Activated gamma-delta T cell treated with Interleukin-2 at 50 U/mL for 16 hours (primary cell): ENCODE data around the gene NDUFS7.
"Not testable (repeated sequence)": the region's sequence is repeated elsewhere in the genome, so short reads cannot be mapped to it uniquely, and the experiment has no call there.

Experiments
- DNase-seq: peaks from one replicate; pipeline ENCODE4 v3.0.0-alpha.2; 2020

NDUFS7 gene

DNA sequence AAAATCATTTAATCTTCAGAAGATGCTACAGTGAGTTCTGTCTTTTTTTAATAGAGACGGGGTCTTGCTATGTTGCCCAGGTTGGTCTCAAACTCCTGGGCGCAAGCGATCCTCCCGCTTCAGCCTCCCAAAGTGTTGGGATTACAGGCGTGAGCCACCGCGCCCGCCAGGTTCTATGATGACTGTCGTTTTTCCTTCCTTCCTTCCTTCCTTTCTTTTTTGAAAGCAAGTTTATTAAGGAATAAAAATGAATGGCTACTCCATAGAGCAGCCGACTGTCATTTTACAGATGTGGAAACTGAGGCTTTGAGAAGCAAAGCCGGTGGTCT, 18.1 kb downstream of the NDUFS7 start:
- no peak for DNase-seq

DNA sequence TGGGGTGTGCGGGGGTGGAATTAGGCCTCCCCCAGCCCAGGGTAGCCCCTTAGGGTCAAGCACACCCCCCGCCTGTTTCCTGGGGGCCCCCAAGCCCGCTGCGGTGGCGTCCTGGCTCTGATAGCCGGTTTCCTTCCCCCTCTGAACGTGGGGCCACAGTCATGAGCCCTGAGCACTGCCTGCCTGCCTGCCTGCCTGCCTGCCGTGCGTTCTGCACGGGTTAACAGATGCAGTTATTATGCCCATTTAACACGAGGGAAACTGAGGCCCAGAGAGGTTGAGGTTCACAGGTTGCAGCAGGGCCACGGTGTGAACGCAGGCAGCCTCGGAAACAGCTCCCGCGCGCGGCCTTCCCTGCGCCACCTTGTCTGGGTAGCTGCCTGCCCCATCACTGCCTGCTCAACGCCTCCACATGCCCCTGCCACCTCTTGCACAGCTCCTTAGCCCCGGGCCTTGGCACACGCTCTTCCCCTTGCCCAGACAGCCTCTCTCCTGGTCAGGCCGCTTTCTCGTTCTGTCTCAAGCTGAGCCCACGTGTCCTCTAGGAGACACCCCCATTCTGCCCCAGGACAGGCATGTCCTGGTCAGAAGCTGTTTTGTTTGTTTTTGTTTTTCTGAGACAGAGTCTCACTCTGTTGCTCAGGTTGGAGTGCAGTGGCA, 18.8 kb downstream of the NDUFS7 start:
- no peak for DNase-seq

DNA sequence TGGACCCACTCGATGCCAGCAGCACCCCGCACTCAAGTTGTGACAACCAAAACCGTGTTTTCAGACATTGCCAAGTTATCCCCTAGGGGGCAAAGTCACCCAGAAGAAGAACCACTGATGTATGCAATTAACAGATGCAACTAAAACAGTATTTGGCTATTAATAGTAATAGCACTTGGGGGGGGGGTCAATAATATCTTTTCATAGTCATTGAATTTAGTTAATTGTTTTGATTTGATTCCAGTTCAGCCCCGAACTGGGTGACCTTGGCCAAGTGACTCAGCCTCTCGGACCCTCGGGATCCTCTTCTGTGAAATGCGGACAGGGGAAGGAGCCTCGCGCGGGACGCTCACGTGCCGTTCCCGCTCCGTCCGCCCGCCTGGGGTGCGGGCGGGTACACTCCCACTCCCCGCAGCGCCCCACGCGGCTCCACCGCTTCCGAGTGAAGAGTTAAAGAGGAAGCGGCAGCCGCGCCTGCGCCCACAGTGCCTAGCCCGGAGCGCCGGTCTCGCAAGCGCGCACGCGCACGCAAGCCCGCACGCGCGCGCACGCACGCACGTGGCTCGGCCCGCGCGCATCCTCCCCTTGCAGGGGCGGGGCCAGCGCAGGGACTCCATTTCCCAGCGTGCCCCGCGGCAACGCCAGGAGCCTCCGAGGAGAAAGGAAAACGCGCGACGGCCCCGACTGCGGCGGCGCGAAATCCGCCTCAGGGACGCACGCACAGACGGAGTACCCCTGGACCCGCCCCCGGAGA, 23.2 kb downstream of the NDUFS7 start:
- peak; percentile 99 for DNase-seq

DNA sequence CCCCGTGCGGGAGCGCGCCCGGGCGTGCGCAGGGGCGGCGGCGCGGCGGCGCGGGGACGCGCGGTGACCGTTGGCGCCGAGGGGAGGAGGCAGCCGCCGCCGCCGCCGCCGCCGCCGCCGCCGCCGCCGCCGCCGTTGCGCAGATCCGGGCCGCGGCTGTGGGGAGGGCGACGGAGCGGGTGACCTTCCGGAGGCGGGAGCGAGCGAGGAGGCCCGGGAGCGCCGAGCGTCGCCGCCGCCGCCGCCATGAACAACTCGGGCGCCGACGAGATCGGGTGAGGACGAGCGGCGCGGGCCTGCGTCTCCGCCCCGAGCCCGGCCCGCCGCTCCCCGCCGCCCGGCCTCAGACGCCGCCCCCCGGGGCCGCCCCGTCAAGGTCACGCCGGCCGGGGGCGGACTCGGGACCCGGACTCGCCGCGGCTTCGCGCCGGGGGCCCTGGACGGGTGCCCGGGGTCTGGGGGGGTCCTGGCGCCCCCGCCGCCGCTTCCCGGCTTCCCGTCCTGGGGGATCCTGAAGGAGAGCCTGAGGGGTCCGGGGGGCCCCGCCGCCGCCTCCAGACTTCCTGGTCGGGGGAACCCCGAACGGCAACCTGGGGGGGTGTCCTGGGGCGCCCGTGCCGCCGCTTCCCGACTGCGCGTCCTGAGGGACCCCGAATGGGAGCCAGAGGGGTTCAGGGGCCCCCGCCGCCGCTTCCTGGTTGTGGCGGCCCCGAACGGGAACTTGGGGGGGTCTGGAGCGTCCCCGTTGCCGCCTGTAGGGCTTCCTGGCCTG, 24.0 kb downstream of the NDUFS7 start, which contains the start of gene DAZAP1:
Gene DAZAP1, plus strand, starts transcription at position 59 of the 772 bp plus-strand sequence. Its CDS starts 188 bp downstream, at position 247.
- DNase-seq: no peak

DNA sequence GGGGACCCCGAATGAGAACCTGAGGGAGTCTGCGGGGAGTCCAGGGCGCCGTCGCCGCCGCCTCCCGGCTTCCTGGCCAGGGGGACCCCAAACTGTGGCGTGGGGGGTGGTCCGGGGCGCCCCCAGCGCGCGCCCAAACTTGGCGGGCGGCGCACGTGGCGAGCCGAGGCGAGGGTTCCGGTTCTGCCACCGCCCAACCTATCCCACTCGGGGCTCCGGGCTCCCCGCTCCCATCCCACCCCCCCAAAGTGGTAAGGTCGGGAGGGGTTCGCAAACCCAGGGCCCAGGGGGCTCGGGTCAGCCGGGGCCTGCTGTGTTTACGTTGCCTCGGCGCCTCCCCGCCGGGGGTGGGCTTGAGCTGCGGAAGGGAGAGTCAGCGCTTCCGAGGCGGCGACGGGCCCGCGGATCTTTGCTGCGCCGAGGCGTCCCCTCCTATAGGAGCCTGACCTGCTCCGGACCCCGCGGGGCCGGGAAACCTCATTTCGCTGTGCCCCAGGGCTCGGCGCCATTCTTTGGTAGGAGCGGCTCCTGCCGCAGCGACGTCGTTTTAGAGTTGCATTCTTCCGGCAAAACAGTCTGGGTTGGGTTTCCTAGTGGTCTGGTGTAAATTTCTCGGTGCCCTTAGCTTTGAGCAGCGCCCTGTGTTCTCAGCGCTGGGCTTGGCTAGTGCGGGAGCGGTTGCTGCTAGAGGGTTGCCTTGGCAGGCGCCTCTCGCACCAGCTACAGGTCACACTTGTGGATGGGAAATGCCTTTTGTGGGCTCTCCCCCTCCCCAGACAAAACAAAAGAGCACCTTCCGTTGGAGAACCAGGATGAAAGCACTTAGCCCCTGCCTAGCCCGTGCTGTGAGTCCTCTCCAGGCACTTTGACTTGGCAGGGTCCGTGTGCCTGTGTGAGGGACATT, 24.8 kb downstream of the NDUFS7 start:
- peak; percentile 54 for DNase-seq

DNA sequence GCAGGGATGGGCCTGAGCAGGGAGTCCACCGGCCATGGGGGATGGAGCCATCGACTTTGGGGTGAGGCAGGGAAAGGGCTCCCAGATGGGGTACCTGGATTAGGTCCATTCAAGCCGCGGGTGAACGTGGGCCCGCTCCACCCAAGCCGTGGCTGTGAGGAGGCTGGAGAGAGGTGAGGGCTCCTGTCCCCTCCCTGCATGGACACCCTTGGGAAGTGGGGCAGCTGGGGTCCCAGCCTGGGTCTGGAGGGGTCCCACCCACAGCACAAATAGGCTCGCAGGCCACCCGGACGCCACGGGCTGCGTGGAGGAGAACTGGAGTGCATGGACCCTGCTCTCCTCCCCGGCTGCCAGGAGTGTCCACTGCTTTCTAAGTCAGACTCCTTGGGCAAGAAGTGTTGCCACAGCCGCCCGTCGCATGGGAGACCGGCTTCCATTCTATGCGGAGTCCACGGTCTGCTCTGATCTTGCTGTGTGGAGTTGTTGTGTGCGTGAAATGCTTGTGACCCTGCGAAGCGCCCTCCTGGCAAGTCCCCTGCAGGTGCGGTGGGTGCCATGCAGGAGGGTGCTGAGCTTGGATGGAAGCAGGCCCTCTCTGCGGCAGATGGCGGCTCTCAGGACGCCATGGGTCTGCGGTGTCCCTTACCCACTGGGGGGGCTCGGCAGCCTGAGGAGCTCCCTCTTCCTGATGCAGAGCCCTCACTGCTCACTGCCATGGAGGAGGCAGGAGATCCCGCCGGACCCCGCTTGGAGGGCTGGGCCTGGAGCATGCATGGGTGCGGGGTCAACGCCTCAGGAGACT, 25.7 kb downstream of the NDUFS7 start:
- DNase-seq: no peak

DNA sequence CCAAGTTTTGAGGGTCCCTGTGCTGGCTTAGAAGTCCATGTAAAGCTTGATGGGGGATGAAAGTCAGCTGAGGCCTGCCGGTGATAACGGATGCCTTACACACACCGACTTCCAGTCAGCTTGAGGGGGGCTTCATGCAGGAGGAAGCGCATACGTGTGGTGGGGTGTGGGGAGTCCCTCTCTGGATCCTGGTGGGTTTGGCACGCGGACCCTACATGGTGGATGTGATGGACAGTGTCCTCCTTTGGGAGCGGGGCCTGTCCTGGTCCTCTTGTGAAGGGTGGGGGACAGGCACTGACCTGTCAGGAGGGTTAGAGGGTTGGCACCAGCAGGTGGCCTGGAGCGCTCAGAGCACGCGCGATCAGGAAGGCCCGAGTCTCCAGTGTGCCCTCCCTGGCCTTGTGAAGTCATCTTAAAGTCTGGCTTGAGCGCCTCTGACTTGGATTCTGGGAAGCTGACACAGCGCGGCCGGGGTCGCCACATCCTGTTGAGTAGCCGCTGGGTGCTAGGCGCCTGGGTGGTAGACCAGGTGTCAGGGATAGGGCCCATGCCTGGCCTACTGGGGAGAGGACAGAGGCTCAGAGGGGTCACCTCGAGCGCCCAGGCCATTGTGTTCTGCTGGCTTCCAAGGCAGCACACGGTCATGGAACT, 26.6 kb downstream of the NDUFS7 start:
- no peak for DNase-seq

DNA sequence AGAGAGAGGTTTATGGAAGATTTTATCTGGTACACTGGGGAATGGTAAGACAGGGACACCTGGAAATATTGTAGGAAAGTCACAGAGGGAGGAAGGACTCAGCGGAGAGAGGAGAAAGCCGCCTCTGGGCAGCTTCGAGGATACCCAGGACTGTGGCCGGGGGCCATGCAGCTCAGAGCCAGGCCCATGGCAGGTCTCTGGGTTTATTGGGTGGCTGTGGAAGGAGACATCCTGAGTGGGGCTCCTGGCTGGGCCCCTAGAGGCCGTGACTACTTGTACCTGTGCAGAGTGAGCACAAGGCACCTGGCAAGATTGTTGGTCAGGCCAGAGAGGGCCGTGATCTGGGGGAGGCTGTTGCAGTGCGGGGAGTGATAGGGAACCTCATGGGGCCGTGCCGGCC, 27.1 kb downstream of the NDUFS7 start:
- DNase-seq: no peak

DNA sequence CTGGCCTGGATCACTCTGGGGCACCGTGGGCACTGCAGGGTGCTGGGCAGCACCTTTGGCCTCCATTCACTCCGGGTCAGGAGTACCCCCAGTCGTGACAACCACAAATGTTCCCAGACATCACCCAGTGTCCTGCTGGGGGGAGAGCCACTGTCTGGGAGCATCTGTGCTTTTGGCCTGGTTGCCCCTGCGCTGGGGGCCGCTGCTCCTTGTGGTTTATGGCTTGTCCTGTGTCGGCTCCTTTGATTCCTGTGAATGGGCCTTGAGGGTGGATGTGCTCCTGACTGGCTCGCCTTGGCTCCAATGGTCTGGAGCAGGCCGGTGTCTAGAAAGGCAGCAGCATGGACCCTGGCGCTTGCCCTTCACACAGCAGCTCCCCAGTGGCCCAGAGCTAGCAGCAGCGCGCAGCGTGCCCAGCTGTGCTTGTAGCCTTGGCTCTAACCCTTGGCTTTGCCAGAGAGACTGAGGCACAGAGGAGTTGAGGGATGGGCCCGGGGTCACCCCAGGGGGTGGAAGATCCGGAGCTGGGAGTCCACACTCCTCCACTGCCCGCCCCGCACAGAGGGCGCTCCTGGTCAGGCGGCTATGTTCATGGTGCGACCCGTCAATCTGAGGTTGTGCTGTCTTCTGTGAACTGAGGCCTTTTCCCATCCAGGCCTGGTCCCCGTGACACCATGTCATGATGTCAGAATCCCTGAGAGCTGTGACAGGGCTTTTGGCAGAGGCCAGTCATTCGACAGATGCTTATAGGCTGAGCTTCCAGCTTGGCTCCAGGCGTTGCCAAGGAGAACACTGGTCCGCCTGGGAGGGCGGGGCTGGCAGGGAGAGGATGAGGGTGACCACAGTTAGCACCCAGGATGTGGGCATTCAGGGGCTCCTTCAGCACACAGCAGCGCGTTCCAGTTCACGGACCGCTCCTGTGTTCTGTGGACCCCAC, 27.8 kb downstream of the NDUFS7 start:
- peak; percentile 43 for DNase-seq

DNA sequence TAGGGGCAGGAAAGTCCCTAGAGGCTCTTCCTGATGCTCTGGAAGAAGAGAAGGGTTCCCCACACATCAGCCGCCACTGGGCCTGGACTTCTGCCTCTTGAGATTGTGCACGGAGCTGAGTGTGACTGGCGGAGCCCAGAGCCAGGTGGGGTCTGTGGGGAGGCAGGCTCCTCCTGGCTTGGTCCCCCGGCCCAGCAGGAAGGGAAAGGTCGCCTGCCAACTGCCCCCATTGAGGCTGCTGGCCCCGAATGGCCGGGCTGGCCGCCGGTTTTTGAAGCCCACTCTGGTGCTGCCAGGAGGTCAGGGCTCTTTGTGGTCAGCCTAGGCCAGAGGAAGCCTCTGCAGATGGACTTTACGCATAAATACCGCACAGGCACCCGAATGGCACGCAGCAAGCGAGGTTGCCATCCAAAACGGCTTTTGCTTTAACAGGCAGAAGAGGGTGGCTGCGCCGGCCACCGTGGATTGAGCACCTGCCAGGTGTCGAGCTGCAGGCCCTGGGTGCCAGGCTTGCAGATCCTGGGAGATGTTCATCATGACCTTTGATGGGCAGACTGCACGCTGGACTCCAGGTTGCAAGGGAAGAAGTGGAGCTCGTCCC, 28.7 kb downstream of the NDUFS7 start:
- no peak for DNase-seq

DNA sequence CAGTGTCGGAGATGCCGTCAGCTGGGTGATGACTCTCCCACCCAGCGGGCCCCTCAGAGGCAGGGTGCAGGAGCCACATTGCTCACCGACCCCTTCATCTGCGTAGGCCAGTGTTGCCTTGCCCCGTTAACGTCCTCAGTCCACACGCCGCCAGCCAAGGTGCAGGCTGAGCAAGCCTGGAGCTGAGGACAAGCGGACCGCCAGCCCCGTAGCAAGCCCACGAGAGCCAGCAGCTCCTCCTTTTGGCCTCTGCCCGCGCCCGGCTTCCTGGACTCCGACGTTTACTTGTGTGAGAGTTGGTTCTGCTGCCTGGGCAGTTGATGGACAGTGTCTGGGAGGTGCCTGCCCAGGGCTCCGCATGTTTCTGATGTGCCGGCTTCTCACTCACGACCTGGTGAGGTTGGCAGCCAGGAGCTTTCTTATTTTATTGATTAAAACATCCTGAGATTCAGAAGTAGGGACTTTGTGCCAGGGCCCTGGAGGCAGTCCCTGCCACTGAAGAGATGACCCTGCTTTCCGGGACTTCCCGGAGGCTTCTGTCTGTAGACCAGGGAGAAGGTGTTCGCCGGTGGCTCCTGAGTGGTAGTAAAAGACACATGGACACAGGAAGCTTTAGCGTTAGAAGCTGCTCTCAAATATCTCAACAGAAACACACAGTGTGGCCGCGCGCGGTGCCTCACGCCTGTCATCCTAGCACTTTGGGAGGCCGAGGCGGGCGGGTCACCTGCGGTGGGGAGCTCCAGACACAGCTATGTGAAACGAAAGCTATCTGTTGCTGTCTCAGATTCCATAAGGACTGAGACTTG, 29.5 kb downstream of the NDUFS7 start:
- no peak for DNase-seq

DNA sequence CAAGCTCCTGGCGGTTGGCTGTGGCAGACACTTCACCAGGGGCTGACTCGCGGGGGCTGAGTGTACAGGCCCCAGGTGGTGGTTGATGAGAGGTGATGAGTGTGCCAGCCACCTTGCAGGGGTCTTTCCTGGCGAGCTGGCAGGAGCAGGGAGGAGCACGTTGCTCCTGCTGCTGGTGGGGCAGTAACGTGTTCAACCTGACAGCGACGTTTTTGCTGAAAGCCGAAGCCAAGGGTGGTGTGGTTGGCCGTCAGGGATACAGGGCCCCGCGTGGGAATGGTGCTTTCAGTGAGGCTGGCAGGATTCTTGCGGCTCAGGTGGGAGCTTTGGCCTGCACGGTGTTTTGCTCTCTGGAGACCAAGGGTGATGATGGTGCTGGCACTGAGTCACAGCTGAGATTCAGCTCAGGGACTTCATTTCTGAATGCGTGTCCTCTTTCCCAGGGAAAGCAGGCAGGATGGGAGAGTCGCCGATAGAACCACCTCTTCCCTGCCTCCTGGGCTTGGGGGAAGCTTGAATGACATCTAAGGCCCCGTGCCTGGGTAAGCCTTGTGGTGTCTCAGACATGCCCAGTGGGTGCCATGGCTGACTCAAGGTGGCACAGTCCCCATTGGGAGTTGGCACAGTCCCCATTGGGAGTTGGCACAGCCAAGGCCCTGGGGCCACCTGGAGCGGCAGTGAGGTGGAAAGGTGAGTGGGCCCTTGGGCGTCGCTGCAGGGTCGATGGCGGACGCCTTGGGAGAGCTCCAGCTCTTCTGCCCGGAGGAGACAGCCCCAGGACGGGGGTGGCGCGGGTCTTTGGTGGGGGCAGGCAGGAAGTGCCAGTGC, 32.5 kb downstream of the NDUFS7 start:
- no peak for DNase-seq

DNA sequence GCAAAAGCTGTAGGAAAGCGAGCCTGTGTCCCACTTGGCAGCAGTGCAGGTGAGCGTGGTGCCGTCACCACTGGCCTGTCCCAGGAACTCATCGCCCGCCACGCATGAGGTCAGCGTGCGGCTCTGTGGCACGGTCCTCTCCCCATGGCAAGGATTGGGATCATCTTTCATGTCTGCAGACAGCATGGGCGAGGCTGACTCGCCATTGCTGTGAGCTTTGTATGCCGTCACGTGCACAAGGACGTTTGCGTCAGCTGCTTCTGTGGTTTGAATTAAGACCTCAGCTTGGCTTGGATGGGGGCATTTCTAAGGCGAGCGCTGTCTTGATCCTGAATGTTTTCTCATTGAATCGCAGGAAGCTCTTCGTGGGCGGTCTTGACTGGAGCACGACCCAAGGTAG, 33.4 kb downstream of the NDUFS7 start:
- DNase-seq: no peak

DNA sequence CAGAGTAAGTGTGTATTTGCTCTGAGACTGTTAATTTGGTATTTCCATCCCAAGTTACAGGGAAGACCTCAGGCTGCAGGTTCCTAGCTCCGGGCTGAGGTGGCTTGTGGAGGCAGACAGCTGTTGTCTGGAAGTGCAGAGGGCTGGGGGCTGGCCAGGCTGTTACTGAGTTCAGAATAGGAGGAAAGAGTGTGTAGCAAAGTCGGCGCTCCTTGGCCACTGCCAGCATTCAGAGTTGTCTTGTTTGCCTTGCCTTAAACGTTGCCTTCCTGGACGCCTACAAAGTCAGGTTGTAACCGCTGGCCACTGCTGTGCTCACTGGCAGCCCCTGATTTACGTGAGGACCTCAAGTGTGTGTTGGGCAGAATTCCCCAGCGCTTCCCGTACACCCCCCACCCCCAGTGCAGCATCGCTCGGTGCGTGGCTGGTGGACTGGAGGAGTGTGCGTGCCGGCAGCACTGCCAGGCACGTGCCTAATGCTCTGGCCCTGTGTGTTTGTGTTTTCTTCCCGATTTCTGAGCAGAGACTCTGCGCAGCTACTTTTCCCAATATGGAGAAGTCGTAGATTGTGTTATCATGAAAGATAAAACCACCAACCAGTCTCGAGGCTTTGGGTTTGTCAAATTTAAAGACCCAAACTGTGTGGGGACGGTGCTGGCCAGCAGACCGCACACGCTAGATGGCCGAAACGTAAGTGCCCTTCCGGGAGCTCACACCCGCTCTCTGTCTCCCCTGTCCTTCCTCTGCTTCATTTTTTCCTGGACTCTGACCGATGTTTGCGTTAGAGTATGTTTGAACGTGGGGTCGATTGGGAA, 34.2 kb downstream of the NDUFS7 start:
- no peak for DNase-seq

DNA sequence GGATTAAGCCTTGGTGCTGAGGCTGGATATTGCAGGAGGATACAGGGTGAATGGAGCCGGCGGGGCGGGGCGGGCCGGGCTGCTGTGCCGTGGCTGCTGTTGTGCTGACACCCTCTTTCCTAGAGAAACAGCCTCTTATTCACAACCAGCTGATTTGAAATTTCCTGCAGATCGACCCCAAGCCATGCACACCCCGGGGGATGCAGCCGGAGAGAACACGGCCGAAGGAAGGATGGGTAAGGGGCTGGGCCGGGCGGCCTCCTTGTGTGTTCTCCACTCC, 34.7 kb downstream of the NDUFS7 start:
- DNase-seq: no peak

DNA sequence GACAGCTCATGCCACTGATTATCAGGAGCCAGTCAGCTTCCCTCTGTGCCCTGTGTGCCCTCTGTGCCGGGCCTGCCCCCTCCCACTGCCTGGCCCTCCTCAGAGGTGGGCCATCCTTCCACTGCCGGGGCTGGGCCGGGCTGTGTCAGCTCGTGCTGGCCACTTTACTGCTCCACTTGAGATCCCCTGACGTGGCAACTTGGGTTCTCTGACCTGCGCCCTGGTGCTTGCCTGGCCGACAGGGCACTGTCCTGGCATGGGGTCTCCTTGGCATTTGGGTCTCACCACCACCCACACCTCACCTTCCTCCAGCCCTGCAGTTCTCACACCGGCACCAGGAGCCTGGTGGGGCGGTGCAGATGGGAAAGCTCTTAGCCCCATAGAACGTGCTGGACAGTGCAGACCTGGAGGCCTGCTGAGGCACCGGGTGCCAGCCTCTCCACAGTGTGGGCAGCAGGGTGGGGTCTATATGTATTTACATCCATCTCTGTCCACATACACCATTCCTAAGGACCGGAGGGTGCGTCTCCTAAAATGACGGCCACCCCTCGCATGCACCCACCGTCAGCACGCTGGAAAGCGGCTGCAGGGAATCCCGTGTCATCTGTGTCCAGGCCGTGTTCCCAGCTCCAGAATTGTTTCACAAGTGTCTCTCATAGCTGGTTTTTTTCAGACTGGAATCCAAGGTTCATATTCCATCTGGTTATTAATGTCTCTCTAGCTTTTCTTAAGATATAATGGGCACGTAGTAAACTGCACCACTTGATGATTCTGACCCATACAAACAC, 35.4 kb downstream of the NDUFS7 start:
- DNase-seq: no peak

DNA sequence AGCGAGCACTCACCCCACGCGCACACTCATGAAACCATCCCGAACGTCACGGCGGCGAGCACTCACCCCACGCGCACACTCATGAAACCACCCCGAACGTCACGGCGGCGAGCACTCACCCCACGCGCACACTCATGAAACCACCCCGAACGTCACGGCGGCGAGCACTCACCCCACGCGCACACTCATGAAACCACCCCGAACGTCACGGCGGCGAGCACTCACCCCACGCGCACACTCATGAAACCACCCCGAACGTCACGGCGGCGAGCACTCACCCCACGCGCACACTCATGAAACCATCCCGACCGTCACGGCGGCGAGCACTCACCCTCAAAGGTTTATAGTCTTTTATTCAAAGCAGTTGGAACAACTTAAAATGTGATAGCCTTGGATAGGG, 36.4 kb downstream of the NDUFS7 start:
- not testable (repeated sequence) for DNase-seq
